ENCODE results near the gene ATP4A.

GRCh38 chr19:35562776-35563175 lies 682 bp downstream of the ATP4A start:
- TF ChIP-seq POLR2A (IDR thresholded peaks at IDR 0.05; ENCODE audit: low read depth, low read length) (no peak), TAF1 (IDR thresholded peaks at IDR 0.05; ENCODE audit: low read depth, low read length) (no peak), POLR2AphosphoS5 (IDR thresholded peaks at IDR 0.05; ENCODE audit: low read depth, low read length) (no peak), SPI1 (IDR thresholded peaks at IDR 0.05; ENCODE audit: low read depth, low read length) (no peak), PAX5 (IDR thresholded peaks at IDR 0.05; ENCODE audit: insufficient read depth, low read length, severe bottlenecking) (no peak)
